Activated CD4-positive, CD25-positive, alpha-beta regulatory T cell treated with anti-CD3 and anti-CD28 coated beads, Interleukin-2, amount 50 U/mL, for 24 hours (primary cell): Measurements from ENCODE around the gene SPN.
"Not testable (repeated sequence)": the region's sequence is repeated elsewhere in the genome, so short reads cannot be mapped to it uniquely, and the experiment has no call there.

Experiments used
- ATAC-seq, 2 donors: fragments of 150-1000 bp; cut with Tn5 transposase; one replicate each; pipeline ENCODE4 v1.10.0; 2021; ENCODE audit warnings: mild to moderate bottlenecking in 1 of 2, moderate library complexity in 1 of 2

The SPN gene

GRCh38 chr16:29646947-29647346 lies 16.1 kb upstream of the SPN start:
- ATAC-seq, result no peak

GRCh38 chr16:29649588-29650494 lies 13.2 kb upstream of the SPN start:
- no peak for ATAC-seq

- no peak for ATAC-seq
Observed at GRCh38 chr16:29650771-29651170, 12.3 kb upstream of the SPN start.

- ATAC-seq, result no peak
Observed at GRCh38 chr16:29651774-29652349, 11.2 kb upstream of the SPN start.

- no peak for ATAC-seq
Observed at GRCh38 chr16:29653471-29653870, 9.6 kb upstream of the SPN start.

GRCh38 chr16:29653890-29654289 lies 9.2 kb upstream of the SPN start:
- not testable (repeated sequence) for ATAC-seq

- no peak for ATAC-seq
Observed at GRCh38 chr16:29656688-29657523, 6.1 kb upstream of the SPN start.

GRCh38 chr16:29658705-29659104 lies 4.3 kb upstream of the SPN start:
- no peak for ATAC-seq

GRCh38 chr16:29662000-29662728 lies 883 bp upstream of the SPN start:
- no peak for ATAC-seq

- ATAC-seq, result no peak
Observed at GRCh38 chr16:29662729-29663015, 375 bp upstream of the SPN start.

- ATAC-seq, result peak in 1 of 2 donors; percentile 3
Observed at GRCh38 chr16:29663807-29664090, 702 bp downstream of the SPN start.

- peak; percentile 36 to 38 for ATAC-seq
Observed at GRCh38 chr16:29664091-29664921, 1.3 kb downstream of the SPN start.

GRCh38 chr16:29665294-29666077 lies 2.4 kb downstream of the SPN start:
- ATAC-seq, result no peak

GRCh38 chr16:29667322-29667610 lies 4.2 kb downstream of the SPN start:
- ATAC-seq, result not testable (repeated sequence)

GRCh38 chr16:29667755-29668154 lies 4.7 kb downstream of the SPN start:
- no peak for ATAC-seq

- no peak for ATAC-seq
Observed at GRCh38 chr16:29668267-29668666, 5.2 kb downstream of the SPN start.

- ATAC-seq, result no peak
Observed at GRCh38 chr16:29673501-29673900, 10.5 kb downstream of the SPN start.

- ATAC-seq, result no peak
Observed at GRCh38 chr16:29674188-29674587, 11.1 kb downstream of the SPN start.

GRCh38 chr16:29675811-29676643 lies 13.0 kb downstream of the SPN start:
- peak; percentile 57 to 81 for ATAC-seq

GRCh38 chr16:29676989-29677785 lies 14.1 kb downstream of the SPN start:
- no peak for ATAC-seq
